Measurements from ENCODE around the gene PRDM15.

DNA sequence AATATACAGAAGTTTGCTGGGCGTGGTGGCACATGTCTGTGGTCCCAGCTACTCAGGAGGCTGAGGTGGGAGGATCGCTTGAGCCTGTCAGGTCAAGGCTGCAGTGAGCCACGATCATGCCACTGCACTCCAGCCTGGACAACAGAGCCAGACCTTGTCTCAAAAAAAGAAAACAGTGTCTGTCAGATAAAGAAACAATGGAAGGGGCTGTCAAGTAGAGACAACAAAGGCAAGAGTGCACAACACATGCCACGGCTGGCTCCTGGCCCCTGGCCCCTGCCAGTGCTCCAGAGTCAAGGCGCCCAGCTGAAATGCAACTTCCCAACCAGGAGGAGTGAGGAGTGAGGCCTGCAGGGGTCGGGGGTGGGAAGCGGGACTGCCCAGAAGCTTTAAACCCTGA, 32.6 kb downstream of the PRDM15 start:
- TF ChIP-seq, protein P1, sequence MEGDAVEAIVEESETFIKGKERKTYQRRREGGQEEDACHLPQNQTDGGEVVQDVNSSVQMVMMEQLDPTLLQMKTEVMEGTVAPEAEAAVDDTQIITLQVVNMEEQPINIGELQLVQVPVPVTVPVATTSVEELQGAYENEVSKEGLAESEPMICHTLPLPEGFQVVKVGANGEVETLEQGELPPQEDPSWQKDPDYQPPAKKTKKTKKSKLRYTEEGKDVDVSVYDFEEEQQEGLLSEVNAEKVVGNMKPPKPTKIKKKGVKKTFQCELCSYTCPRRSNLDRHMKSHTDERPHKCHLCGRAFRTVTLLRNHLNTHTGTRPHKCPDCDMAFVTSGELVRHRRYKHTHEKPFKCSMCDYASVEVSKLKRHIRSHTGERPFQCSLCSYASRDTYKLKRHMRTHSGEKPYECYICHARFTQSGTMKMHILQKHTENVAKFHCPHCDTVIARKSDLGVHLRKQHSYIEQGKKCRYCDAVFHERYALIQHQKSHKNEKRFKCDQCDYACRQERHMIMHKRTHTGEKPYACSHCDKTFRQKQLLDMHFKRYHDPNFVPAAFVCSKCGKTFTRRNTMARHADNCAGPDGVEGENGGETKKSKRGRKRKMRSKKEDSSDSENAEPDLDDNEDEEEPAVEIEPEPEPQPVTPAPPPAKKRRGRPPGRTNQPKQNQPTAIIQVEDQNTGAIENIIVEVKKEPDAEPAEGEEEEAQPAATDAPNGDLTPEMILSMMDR (conservative IDR thresholded peaks at IDR 0.05; ENCODE audit: low read length): no peak
- TF ChIP-seq EZH2phosphoT487 (IDR thresholded peaks at IDR 0.05; ENCODE audit: borderline replicate concordance, low read depth, low read length): no peak
